Neural crest cell (in vitro differentiated cells): ENCODE results near the gene RGS10. TPM values are rescaled to one million over a fixed set of nuclear protein-coding genes. Genes with fewer than 3 reads are reported as not detected.
A peak's percentile ranks its signal among the peaks of the same experiment; 100 is the strongest.

Source experiments
- DNase-seq: peaks from one replicate; pipeline ENCODE4 v3.0.0; 2021; ENCODE audit warnings: low read depth, mixed read lengths, low spot score
- H3K27ac Mint-ChIP-seq: one replicate; pipeline ENCODE4 v1.8.0; 2021; ENCODE audit warnings: mild to moderate bottlenecking, mixed read lengths; ENCODE audit not compliant: unreplicated experiment
- H3K27me3 Mint-ChIP-seq: 2 replicates; pipeline ENCODE4 v1.8.0; 2021; ENCODE audit warnings: low read depth, mild to moderate bottlenecking, mixed read lengths
- H3K36me3 Mint-ChIP-seq: 2 replicates; pipeline ENCODE4 v1.8.0; 2021; ENCODE audit warnings: low read depth, mild to moderate bottlenecking, mixed read lengths
- H3K4me1 Mint-ChIP-seq: 2 replicates; pipeline ENCODE4 v1.8.0; 2021; ENCODE audit warnings: mixed read lengths
- H3K4me3 Mint-ChIP-seq: one replicate; pipeline ENCODE4 v1.8.0; 2021; ENCODE audit warnings: mild to moderate bottlenecking, mixed read lengths
- H3K9me3 Mint-ChIP-seq: 2 replicates; pipeline ENCODE4 v1.8.0; 2021; ENCODE audit warnings: mixed read lengths
- CTCF ChIP-seq: fragments of 200-600 bp; sonication (generic); conservative IDR thresholded peaks from 2 replicates; pipeline ENCODE4 v1.5.0; 2021; ENCODE audit warnings: antibody characterized with exemption, mild to moderate bottlenecking
- total RNA-seq: library from RNA; stranded (reverse); gene quantifications from 2 replicates; pipeline ENCODE4 v1.2.1, GENCODE V29; 2021

RGS10 gene
- total RNA-seq, 1 donor from 2014 or later, result 9.5 TPM

GRCh38 chr10:119504651-119505050 is 37.9 kb downstream of the RGS10 start:
- H3K27me3 Mint-ChIP-seq, result no peaks in the 10 kb centered on the region
- no peak for DNase-seq
- H3K9me3 Mint-ChIP-seq, result no peaks in the 10 kb centered on the region
- H3K4me3 Mint-ChIP-seq, result no peak overlapping the region
- H3K36me3 Mint-ChIP-seq, result no peaks in the 10 kb centered on the region
- TF ChIP-seq CTCF, result no peak
- peak overlapping the region; percentile 73 for H3K27ac Mint-ChIP-seq
- peaks cover 24% of the 10 kb centered on the region for H3K4me1 Mint-ChIP-seq

GRCh38 chr10:119503821-119504220 is 38.7 kb downstream of the RGS10 start:
- no peaks in the 10 kb centered on the region for H3K9me3 Mint-ChIP-seq
- TF ChIP-seq CTCF, result no peak
- DNase-seq, result no peak
- no peaks in the 10 kb centered on the region for H3K27me3 Mint-ChIP-seq
- H3K36me3 Mint-ChIP-seq, result no peaks in the 10 kb centered on the region
- H3K27ac Mint-ChIP-seq, result no peak overlapping the region
- peaks cover 28% of the 10 kb centered on the region for H3K4me1 Mint-ChIP-seq
- H3K4me3 Mint-ChIP-seq, result no peak overlapping the region

- H3K9me3 Mint-ChIP-seq, result no peaks in the 10 kb centered on the region
- TF ChIP-seq CTCF, result no peak
- no peak for DNase-seq
- H3K4me1 Mint-ChIP-seq, result peaks cover 28% of the 10 kb centered on the region
- H3K36me3 Mint-ChIP-seq, result no peaks in the 10 kb centered on the region
- no peaks in the 10 kb centered on the region for H3K27me3 Mint-ChIP-seq
- H3K27ac Mint-ChIP-seq, result no peak overlapping the region
- no peak overlapping the region for H3K4me3 Mint-ChIP-seq
Observed at GRCh38 chr10:119502618-119503155, 39.8 kb downstream of the RGS10 start.

- H3K27me3 Mint-ChIP-seq, result no peaks in the 10 kb centered on the region
- H3K9me3 Mint-ChIP-seq, result no peaks in the 10 kb centered on the region
- no peak for TF ChIP-seq CTCF
- no peaks in the 10 kb centered on the region for H3K36me3 Mint-ChIP-seq
- no peak overlapping the region for H3K4me3 Mint-ChIP-seq
- no peak for DNase-seq
- no peak overlapping the region for H3K27ac Mint-ChIP-seq
- H3K4me1 Mint-ChIP-seq, result peaks cover 28% of the 10 kb centered on the region
Observed at GRCh38 chr10:119502209-119502608, 40.3 kb downstream of the RGS10 start.

GRCh38 chr10:119501690-119502089 is 40.8 kb downstream of the RGS10 start:
- H3K9me3 Mint-ChIP-seq, result no peaks in the 10 kb centered on the region
- H3K4me1 Mint-ChIP-seq, result peaks cover 24% of the 10 kb centered on the region
- no peak overlapping the region for H3K4me3 Mint-ChIP-seq
- H3K36me3 Mint-ChIP-seq, result no peaks in the 10 kb centered on the region
- no peak for DNase-seq
- H3K27me3 Mint-ChIP-seq, result no peaks in the 10 kb centered on the region
- no peak for TF ChIP-seq CTCF
- no peak overlapping the region for H3K27ac Mint-ChIP-seq

- Mint-ChIP-seq H3K9me3 (no peaks in the 10 kb centered on the region), H3K36me3 (no peaks in the 10 kb centered on the region), H3K4me3 (no peak overlapping the region), H3K4me1 (peaks cover 22% of the 10 kb centered on the region), H3K27me3 (no peaks in the 10 kb centered on the region), H3K27ac (no peak overlapping the region)
- TF ChIP-seq CTCF, result no peak
- DNase-seq, result no peak
Observed at GRCh38 chr10:119500821-119501220, 41.7 kb downstream of the RGS10 start.
